ENCODE measurements around the gene TRIM14.

DNA sequence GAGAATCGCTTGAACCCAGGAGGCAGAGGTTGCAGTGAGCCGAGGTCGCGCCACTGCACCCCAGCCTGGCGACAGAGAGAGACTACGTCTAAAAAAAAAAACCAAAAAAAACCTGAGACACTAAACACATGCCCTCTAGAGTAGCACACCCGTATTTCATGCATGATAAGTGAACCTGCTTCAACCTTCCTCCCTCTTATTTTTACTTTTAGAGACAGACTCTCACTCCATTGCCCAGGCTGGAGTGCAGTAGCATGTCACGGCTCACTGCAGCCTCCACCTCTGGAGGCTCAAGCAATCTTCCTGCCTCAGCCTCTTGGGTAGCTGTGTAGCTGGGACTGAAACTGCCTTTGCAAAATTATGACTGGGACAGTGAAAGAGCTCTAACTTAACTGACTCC is 80.1 kb downstream of the TRIM14 start:
- TF ChIP-seq, protein P1, sequence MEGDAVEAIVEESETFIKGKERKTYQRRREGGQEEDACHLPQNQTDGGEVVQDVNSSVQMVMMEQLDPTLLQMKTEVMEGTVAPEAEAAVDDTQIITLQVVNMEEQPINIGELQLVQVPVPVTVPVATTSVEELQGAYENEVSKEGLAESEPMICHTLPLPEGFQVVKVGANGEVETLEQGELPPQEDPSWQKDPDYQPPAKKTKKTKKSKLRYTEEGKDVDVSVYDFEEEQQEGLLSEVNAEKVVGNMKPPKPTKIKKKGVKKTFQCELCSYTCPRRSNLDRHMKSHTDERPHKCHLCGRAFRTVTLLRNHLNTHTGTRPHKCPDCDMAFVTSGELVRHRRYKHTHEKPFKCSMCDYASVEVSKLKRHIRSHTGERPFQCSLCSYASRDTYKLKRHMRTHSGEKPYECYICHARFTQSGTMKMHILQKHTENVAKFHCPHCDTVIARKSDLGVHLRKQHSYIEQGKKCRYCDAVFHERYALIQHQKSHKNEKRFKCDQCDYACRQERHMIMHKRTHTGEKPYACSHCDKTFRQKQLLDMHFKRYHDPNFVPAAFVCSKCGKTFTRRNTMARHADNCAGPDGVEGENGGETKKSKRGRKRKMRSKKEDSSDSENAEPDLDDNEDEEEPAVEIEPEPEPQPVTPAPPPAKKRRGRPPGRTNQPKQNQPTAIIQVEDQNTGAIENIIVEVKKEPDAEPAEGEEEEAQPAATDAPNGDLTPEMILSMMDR (IDR thresholded peaks at IDR 0.05; ENCODE audit: low read depth, low read length): no peak
- TF ChIP-seq, protein P2, sequence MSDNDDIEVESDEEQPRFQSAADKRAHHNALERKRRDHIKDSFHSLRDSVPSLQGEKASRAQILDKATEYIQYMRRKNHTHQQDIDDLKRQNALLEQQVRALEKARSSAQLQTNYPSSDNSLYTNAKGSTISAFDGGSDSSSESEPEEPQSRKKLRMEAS (IDR thresholded peaks at IDR 0.05; ENCODE audit: low read depth, low read length): no peak
- no peak for TF ChIP-seq POLR2A (IDR thresholded peaks at IDR 0.05; ENCODE audit: extremely low read depth, insufficient read length)
- TF ChIP-seq MYC (IDR thresholded peaks at IDR 0.05; ENCODE audit: low read depth, low read length): no peak
